ENCODE results near the gene CARS1.

- TF ChIP-seq FOXM1 (IDR thresholded peaks at IDR 0.05; ENCODE audit: borderline replicate concordance) (no peak), SUZ12 (IDR thresholded peaks at IDR 0.05) (no peak), LEF1 (IDR thresholded peaks at IDR 0.05; ENCODE audit: borderline replicate concordance) (no peak), ELF4 (IDR thresholded peaks at IDR 0.05) (no peak), TARDBP (IDR thresholded peaks at IDR 0.05) (no peak), HDGF (IDR thresholded peaks at IDR 0.05; ENCODE audit: borderline replicate concordance) (no peak), PKNOX1 (IDR thresholded peaks at IDR 0.05) (no peak), SP1 (IDR thresholded peaks at IDR 0.05) (no peak), NFRKB (IDR thresholded peaks at IDR 0.05) (no peak), BHLHE40 (IDR thresholded peaks at IDR 0.05; ENCODE audit: borderline replicate concordance) (no peak), ZNF384 (IDR thresholded peaks at IDR 0.05) (no peak)
Observed at GRCh38 chr11:3046190-3046589, 11.0 kb downstream of the CARS1 start.
